DND-41 (cell line): ENCODE measurements around the gene TCL1B.

ENCODE experiments used
- CTCF ChIP-seq: IDR thresholded peaks from 2 replicates; pipeline ENCODE4 v1.5.1; 2012; ENCODE audit warnings: borderline replicate concordance, low read length, moderate library complexity, mild to moderate bottlenecking; ENCODE audit not compliant: poor library complexity, severe bottlenecking; ENCODE audit errors: extremely low read depth
- EZH2 ChIP-seq: IDR thresholded peaks from 3 replicates; pipeline ENCODE4 v1.6.1; 2012; ENCODE audit warnings: borderline replicate concordance, low read depth, mild to moderate bottlenecking, moderate library complexity, low read length, inconsistent platforms; ENCODE audit not compliant: severe bottlenecking

- TF ChIP-seq CTCF: no peak
- no peak for TF ChIP-seq EZH2
Measured at GRCh38 chr14:95727056-95727700, 41.0 kb downstream of the TCL1B start.
